Activated naive CD4-positive, alpha-beta T cell treated with anti-CD3 and anti-CD28 coated beads, Interleukin-2, amount 50 U/mL, for 72 hours (primary cell): Measurements from ENCODE around the gene KLC3. TPM values are rescaled to one million over a fixed set of nuclear protein-coding genes. Genes with fewer than 3 reads are reported as not detected.
"Not testable (repeated sequence)": the region's sequence is repeated elsewhere in the genome, so short reads cannot be mapped to it uniquely, and the experiment has no call there.

Experiments
- ATAC-seq, 2 donors: fragments of 150-1000 bp; cut with Tn5 transposase; 2 replicates each; pipeline ENCODE4 v1.10.0; 2021; ENCODE audit warnings: mild to moderate bottlenecking in 2 of 2, moderate library complexity in 2 of 2
- DNase-seq, 2 donors: peaks; one replicate each; pipeline ENCODE4 v3.0.0; 2021 to 2022; ENCODE audit warnings: low spot score in 2 of 2
- H3K27ac Mint-ChIP-seq, 2 donors: one replicate each; pipeline ENCODE4 v1.8.0; 2022; ENCODE audit warnings: mild to moderate bottlenecking in 2 of 2, mixed read lengths in 2 of 2
- H3K36me3 Mint-ChIP-seq, 2 donors: one replicate each; pipeline ENCODE4 v1.8.0; 2022; ENCODE audit warnings: mixed read lengths in 2 of 2
- H3K9me3 Mint-ChIP-seq, 2 donors: one replicate each; pipeline ENCODE4 v1.8.0; 2022; ENCODE audit warnings: mixed read lengths in 2 of 2
- total RNA-seq, 2 donors: library from RNA; stranded (reverse); gene quantifications; one replicate each; pipeline ENCODE4 v1.2.3, GENCODE V29; 2022

KLC3 gene
- total RNA-seq, 2 donors from 2014 or later = 0.35 TPM; not detected in 1

DNA sequence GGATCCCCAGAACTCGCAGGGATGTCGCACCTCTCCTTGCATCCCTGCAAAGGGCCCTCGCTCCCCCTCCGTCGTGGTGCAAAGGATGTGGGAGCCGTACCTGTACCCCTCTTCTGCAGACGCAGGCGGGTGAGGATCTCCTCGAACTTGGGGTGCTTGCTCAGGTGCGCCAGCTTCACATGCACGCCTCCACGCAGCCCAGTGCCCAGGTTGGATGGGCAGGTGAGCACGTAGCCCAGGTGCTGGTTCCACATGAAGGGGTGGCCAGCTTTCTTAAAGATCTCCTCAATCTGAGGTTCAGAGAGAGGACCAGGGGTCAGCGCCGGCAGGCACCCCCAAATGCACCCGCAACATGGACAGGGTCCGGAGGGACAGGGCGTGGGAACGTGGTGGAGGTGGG, 33.2 kb upstream of the KLC3 start:
- ATAC-seq (no peak), DNase-seq (no peak)
- no peaks in the 10 kb centered on the region for H3K36me3 Mint-ChIP-seq
- H3K27ac Mint-ChIP-seq = no peak overlapping the region
- H3K9me3 Mint-ChIP-seq = peaks cover 0 to 5% of the 10 kb centered on the region in 2 donors

DNA sequence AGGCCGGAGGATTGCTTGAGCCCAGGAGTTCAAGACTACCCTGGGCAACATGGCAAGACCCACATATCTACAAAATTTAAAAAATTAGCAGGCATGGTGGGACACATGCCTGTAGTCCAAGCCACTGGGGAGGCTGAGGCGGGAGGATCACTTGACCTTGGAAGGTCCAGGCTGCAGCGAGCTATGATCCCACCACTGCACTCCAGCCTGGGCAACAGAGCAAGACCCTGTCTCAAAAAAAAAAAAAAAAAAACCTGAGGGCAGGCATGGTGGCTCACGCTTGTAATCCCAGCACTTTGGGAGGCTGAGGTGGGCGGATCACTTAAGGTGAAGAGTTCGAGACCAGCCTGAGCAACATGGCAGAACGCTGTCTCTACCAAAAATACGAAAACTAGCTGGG, 31.2 kb upstream of the KLC3 start:
- not testable (repeated sequence) for ATAC-seq, H3K36me3 Mint-ChIP-seq, H3K27ac Mint-ChIP-seq, H3K9me3 Mint-ChIP-seq, DNase-seq

DNA sequence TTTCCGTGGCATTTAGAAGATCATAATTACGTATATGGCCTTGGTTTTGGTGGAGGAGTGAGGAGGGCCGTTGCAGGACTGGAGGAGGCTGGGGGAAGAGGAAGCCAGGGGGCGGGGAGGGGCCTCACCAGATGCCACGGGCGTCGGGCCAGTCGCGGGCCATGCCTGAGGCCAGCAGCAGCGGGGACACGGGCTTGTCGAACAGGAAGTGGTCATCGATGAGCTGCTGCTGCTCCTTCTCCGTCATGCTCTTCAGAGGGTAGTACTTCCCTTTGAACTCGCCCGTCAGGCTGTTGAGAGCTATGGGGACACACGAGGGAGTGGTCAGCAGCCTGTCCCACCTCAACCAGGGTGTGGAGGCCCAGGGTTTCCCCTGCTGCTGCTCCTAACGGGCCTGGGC, 28.9 kb upstream of the KLC3 start:
- ATAC-seq = no peak
- no peak for DNase-seq
- H3K27ac Mint-ChIP-seq = no peak overlapping the region
- H3K36me3 Mint-ChIP-seq = no peaks in the 10 kb centered on the region
- no peaks in the 10 kb centered on the region for H3K9me3 Mint-ChIP-seq

DNA sequence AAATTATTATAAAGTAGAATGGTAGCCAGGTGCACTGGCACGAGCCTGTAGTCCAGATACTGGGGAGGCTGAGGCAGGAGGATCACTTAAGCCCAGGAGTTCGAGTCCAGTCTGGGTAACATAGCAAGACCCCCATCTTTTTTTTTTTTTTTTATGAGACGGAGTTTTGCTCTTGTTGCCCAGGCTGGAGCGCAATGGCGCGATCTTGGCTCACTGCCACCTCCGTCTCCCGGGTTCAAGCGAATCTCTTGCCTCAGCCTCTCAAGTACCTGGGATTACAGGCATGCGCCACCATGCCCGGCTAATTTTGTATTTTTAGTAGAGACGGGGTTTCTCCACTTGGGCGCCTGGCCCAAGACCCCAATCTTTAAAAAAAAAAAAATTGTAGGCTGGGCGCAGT, 28.3 kb upstream of the KLC3 start:
- not testable (repeated sequence) for ATAC-seq, H3K9me3 Mint-ChIP-seq, DNase-seq, H3K36me3 Mint-ChIP-seq, H3K27ac Mint-ChIP-seq

DNA sequence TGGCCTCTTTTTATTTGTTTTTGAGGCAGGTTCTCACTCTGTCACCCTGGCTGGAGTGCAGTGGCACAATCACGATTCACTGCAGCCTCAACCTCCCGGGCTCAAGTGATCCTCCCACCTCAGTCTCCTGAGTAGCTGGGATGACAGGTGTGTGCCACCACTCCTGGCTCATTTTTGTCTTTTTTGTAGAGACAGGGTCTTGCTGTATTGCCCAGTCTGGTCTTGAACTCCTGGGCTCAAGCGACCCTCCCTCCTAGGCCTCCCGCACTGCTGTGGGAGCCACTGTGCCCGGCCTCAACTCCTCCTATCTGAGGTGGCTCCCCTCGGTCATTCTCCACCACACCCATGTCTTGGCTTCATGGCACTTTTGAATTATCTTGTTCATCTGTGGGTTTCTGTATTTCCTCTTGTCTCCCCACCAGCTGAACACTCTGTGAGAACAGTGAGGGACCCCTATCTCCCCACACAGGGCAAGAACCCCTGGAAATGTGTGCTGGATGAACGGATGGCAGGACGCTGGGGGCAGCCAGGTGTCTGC, 25.8 kb upstream of the KLC3 start:
- no peaks in the 10 kb centered on the region for H3K9me3 Mint-ChIP-seq
- no peak for DNase-seq

DNA sequence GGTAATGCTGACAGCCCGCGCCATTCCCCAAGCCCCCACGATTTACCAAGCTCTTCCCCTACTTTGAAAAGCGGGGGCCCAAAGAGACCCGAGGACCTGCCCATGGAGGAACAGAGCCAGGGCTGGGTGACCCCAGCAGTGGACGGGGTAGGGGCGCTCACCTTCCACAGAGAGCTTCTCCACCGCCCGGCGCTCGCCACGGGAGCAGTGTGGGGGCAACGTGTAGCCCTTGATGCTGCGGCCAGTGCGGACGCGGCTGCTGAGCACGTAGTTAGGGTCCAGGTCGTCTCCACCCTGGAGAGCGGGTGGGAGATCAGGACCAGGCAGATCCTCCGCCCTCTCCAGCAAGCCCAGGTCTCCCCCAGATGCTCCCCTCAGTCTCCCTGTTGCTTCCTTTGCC, 25.2 kb upstream of the KLC3 start:
- ATAC-seq (no peak), DNase-seq (no peak)
- H3K9me3 Mint-ChIP-seq = no peaks in the 10 kb centered on the region
- H3K27ac Mint-ChIP-seq = no peak overlapping the region
- H3K36me3 Mint-ChIP-seq = no peaks in the 10 kb centered on the region

More for the DNA sequence above, 25.8 kb upstream of the KLC3 start:
- H3K27ac Mint-ChIP-seq = no peak overlapping the region
- H3K36me3 Mint-ChIP-seq = no peaks in the 10 kb centered on the region
- no peak for ATAC-seq

DNA sequence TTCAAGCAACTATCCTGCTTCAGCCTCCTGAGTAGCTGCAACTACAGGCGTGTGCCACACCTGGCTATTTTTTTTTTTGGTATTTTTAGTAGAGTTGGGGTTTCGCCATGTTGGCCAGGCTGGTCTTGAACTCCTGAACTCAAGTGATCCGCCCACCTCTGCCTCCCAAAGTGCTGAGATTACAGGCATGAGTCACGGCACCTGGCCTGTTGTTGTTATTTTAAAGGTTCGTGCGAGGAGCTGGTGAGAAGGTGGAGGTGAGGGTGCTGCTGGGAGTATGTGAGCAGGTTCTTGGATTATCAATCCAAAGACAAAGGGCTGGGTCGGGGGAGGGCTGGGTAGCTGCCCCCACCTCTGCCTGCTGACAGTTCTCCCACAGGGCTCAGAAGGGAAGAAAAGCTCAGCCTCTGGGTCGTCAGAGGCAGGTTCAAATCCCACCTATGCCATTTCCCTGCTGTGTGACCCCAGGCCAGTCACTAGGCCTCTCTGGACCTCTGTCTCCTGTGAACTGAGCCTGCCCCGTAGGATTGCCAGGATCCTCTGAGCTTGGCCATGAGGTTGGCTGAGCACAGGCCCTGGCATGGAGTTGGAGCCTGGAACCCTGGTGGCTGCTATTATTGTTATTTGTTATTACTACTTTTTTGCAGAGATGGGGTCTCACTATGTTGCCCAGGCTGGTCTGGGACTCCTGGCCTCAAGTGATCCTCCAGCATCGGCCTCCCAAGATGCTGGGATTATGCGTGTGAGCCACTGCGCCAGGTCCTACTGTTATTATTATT, 19.4 kb upstream of the KLC3 start:
- ATAC-seq (no peak), DNase-seq (no peak)
- H3K9me3 Mint-ChIP-seq = no peaks in the 10 kb centered on the region
- no peaks in the 10 kb centered on the region for H3K36me3 Mint-ChIP-seq
- H3K27ac Mint-ChIP-seq = no peak overlapping the region

DNA sequence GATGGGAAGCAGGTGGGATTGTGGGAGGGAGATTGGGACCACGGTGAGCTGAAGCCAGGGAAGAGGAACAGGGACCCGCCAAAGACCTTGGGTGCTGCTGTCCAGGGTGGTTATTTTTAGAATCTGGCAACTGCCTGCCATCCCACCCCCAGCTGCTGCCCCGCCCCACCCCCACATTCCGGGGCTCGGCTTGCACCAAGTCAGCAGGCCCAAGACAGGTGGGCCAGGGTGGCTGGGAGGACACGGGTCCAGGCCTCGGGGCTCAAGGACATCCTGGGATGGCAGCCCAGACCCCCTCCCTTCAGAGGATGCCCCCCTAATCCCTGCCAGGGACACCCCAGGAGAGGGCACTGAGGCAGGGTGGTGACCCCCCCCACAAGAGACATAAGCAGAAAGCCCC, 18.7 kb upstream of the KLC3 start:
- Mint-ChIP-seq H3K27ac (no peak overlapping the region), H3K9me3 (no peaks in the 10 kb centered on the region), H3K36me3 (no peaks in the 10 kb centered on the region)
- DNase-seq (no peak), ATAC-seq (no peak)

DNA sequence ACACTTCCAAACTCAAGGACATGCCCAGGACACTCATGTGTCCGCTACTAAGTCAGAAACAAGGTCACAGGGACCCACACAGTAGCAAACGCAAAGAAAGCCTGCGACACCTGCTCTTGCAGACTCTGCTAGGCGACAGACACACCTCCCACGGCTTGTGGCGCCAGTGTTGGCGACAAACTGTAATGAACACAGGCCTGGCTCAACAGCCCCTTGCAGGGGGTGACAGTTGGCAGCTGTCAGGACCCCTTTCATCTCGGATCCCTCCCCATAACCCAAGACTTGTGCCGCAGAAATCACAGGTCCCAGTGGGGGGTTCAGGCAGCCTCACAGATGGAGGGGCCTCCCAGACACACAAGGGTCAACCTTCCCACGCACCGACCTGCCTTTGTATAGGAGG, 18.2 kb upstream of the KLC3 start:
- no peak for ATAC-seq
- no peak overlapping the region for H3K27ac Mint-ChIP-seq
- H3K9me3 Mint-ChIP-seq = no peaks in the 10 kb centered on the region
- no peak for DNase-seq
- H3K36me3 Mint-ChIP-seq = no peaks in the 10 kb centered on the region

DNA sequence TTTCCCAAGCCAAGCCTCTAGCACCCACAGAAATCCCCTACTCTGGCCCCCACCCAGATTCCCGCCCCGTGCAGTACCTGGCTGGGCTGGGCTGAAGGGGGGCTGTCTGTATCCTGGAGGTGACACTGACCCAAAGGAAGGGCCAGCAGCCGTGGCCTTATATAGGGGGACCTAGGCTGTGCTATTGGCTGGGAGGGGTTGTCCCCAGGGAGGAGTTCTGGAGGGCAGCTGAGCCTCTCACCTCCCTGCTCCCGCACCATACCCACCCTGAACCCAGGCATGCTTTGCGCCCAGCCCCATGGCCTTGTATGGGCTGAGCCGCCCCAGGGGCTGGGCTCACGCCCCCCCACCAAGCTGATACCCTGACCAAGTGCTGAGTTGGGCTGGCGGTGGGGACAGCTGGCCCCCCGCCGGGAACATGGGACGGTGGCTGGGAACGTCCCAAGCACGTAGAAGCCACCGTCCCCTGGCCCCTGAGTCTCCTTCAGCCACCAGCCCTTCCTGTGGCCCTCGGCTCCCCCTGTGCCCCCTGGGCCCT, 17.7 kb upstream of the KLC3 start, which contains the start of gene CKM:
CKM (minus strand) TSS at position 132 of the 538 bp plus-strand sequence. CDS start 3,162 bp downstream, outside the sequence.
- DNase-seq (no peak), ATAC-seq (no peak)
- Mint-ChIP-seq H3K9me3 (no peaks in the 10 kb centered on the region), H3K36me3 (no peaks in the 10 kb centered on the region), H3K27ac (no peak within 1 kb of the TSS)

DNA sequence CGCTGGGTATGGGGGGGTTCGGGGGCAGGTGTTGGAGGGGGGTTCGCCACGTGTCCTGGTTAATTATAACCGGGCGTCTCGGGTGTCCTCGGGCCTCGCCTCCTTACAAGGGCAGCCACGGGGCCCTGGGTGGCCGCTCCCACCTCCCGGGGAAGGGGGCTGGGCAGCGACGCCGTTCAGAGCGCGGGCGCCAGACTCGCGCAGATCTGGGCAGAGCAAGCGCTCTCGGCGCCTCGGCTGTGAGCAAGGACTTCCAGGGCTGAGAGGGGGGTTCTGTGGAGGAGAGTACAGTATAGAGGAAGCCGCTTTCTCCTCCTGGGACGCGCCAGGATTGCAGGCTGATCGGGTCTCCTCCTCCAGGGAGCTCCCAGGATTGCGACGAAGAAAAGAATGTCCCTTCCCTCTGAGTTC, 16.9 kb upstream of the KLC3 start:
- Mint-ChIP-seq H3K36me3 (no peaks in the 10 kb centered on the region), H3K27ac (no peak overlapping the region), H3K9me3 (no peaks in the 10 kb centered on the region)
- no peak for ATAC-seq
- no peak for DNase-seq

DNA sequence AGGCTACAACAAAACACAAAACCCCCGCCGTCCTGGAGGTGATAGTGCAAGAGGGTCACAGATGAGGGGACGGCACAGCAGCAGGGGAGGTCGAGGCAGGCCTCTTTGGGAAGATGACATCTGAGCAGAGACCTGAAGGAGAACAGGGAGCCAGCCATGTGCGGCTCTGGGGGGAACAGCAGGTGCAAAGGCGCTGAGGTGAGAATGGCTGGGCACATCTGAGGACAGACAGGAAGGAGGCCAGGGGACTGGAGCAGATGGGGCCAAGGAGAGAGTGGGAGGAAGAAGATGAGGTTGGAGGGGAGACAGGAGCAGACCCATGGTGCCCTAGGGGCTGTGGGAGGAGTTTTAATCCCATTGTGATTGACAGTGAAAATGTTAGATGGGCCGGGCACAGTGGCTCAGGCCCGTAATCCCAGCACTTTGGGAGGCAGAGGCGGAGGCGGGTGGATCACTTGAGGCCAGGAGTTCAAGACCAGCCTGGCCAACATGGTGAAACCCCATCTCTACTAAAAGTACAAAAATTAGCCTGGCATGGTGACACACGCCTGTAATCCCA, 16.1 kb upstream of the KLC3 start:
- Mint-ChIP-seq H3K9me3 (no peaks in the 10 kb centered on the region), H3K36me3 (no peaks in the 10 kb centered on the region), H3K27ac (no peak overlapping the region)
- DNase-seq (no peak), ATAC-seq (no peak)

DNA sequence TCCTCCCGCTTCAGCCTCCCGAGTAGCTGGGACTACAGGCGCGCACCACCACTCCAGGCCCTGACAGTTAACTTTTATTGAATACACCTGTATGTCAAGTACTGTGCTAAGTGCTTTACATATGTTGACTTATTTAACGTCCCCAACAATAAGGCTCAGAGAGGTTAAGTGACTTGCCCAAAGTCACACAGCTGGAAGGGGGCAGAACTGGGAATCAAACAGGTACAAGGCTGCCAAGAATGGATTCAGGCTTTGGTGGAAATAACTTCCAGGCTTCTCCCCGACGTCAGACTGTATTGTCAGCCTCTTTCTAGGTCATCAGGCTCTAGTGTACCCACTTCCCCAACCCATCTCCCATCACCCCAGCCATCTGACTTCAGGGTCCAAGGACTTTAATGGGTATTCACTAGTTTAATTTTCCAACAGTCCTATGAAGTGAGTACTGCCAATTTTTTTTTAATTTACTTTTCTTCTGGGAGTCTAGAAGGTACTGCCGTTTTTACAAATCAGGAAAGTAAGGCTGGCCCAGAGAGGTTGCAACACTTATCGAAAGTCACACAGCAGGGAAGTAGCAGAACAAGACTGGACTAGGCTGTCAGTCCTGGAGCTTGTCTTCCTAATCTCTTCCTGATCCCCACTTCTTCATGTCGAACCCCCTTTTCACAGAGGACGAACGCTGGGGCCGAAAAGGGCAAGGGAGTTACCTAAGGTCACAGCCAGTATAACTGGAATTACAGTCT, 13.0 kb upstream of the KLC3 start:
- Mint-ChIP-seq H3K27ac (no peak overlapping the region), H3K9me3 (no peaks in the 10 kb centered on the region), H3K36me3 (no peaks in the 10 kb centered on the region)
- ATAC-seq = no peak
- DNase-seq = no peak

DNA sequence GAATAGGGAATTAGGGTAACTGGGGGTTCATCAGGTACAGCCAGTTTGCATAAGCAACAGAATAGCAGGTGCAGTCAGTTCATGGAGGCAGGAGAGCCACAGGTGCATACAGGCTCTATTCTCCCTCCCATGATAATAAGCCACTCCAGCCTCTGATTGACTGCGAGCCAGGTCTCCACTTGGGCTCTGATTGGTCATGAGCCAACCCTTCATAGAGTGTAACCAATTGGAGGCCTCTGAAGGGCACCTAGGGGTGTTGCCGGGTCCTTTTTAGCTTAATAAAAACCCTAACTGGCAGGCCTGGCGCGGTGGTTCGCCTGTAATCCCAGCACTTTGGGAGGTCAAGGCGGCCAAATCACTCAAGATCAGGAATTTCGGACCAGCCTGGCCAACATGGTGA, 9.1 kb upstream of the KLC3 start:
- DNase-seq (no peak), ATAC-seq (no peak)
- Mint-ChIP-seq H3K9me3 (no peaks in the 10 kb centered on the region), H3K27ac (no peak overlapping the region), H3K36me3 (no peaks in the 10 kb centered on the region)

DNA sequence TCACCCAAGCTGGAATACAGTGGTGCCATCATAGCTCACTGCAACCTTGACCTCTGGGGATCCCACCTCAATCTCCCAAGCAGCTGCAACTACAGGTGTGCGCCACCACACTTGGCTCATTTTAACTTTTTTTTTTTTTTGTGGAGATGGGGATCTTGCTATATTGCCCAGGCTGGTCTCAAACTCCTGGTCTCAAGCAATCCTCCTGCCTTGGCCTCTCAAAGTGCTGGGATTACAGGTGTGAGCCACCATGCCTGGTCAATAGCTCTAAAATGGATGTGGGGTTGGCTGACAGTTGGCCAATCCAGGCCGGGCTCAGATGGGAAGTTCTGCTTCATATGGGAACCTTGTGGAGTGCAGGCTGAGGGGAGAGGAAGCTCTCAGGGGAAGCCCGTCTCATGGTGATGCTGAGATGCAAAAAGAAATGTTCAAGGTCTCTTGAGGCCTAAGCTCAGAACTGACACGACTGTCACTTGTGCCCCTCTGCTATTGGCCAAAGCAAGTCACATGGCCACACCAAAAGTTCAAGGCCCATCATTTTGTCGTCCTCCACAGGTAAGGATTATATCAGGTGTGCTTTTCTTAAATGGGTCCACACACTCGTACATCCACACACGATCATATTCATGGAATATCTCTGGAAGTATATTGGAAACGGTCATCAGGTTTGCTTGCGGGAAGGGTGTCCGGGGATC, 6.8 kb upstream of the KLC3 start:
- ATAC-seq (no peak), DNase-seq (no peak)
- H3K36me3 Mint-ChIP-seq = no peaks in the 10 kb centered on the region
- H3K9me3 Mint-ChIP-seq = no peaks in the 10 kb centered on the region
- H3K27ac Mint-ChIP-seq = no peak overlapping the region

DNA sequence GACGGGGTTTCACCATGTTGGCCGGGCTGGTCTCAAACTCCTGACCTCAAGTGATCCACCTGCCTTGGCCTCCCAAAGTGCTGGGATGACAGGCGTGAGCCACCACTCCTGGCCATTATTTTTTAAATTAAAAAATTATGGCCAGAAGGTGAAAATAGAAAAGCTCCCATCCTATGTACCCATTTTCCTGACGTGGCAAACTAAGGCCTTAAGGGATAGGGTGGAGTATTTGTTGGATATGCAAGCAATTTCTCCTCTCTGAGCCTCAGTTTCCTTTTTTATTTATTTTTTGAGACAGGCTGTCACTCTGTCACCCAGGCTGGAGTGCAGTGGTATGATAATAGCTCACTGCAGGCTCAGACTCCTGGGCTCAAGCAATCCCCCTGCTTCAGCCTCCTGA, 5.7 kb upstream of the KLC3 start:
- H3K9me3 Mint-ChIP-seq, H3K27ac Mint-ChIP-seq, ATAC-seq, DNase-seq, H3K36me3 Mint-ChIP-seq: not testable (repeated sequence)
